HG03139 (cell line): Measurements from ENCODE around the gene GAB2.
A peak's percentile ranks its signal among the peaks of the same experiment; 100 is the strongest.
"Not testable (repeated sequence)": the region's sequence is repeated elsewhere in the genome, so short reads cannot be mapped to it uniquely, and the experiment has no call there.

Experiments
- ATAC-seq: cut with Tn5 transposase; IDR thresholded peaks from one replicate; pipeline ENCODE4 v1.9.1; 2021; ENCODE audit not compliant: unreplicated experiment

The GAB2 gene

DNA sequence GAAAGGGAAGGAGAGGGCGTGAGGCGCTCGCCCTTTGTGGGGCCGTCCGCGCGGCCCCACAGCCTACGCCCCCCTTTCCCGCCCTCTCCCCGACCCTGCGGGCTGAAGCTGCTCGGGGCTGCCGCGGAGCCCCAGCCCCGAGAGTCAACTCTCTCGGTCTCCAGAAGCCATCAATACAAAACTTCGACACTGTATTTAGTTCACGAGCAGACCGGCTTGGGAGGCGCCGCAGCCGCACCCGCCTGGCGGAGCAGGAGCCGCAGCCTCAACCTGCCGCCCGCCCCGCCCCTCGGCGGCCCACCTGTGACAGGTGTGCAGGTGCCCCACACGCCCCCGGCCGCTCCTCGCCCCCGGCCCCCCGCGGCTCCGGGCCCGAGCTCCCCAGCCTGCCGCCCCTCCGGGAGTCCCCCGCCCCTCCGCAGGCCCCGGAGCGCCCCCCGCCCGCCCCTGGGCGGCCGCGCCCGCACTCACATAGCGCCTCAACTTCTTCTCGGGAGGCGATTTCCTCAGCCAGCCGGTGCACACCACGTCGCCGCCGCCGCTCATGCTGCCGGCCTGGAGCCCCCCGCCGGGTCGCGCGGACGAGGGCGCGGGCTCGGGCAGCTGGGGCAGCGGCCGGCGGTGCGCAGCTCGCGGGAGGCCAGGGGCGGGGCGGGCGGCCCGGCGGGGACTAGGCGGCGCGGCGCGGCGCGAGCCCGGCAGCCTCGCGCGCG, at the start of gene GAB2:
GAB2 (minus strand) TSS at position 646 of the 713 bp plus-strand sequence; CDS start at position 546, 100 bp downstream.
- ATAC-seq: peak; percentile 14

DNA sequence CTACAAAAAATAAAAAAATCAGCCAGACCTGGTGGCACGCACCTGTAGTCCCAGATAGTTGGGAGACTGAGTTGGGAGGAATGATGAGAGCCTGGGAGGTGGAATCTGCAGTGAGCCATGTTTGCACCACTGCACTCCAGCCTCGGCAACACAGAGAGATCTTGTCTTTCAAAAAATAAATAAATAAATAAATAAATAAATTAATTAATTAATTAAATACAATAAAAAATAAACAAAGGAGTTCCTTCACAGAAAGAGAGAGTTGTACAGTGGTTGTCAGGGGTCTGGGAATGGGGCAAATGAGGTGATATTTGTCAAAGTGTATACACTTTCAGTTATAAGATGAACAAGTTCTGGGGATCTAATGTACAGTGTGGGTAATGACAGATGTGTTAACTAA, 49.8 kb upstream of the GAB2 start:
- ATAC-seq: no peak

GRCh38 chr11:78465169-78465942, 47.7 kb upstream of the GAB2 start:
- ATAC-seq: peak; percentile 97

GRCh38 chr11:78464787-78465168, 47.2 kb upstream of the GAB2 start:
- not testable (repeated sequence) for ATAC-seq

DNA sequence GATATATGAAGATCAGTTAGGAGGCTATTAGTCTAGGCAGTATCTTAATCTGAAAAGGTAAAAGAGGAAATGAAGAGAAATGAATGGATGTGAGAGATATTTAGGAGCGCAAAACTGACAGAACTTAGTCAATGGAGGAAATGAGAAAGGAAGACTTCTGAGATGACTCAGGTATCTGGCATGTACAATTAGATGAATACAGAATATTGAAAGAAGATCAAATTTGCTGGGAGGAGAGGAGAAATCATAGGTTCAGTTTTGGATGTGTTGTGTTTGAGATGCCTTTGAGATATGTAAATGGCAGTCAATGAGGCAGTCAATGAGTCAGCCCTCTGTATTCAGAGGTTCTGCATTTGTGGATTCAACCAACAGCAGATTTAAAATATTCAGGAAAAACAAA, 42.9 kb upstream of the GAB2 start:
- no peak for ATAC-seq

DNA sequence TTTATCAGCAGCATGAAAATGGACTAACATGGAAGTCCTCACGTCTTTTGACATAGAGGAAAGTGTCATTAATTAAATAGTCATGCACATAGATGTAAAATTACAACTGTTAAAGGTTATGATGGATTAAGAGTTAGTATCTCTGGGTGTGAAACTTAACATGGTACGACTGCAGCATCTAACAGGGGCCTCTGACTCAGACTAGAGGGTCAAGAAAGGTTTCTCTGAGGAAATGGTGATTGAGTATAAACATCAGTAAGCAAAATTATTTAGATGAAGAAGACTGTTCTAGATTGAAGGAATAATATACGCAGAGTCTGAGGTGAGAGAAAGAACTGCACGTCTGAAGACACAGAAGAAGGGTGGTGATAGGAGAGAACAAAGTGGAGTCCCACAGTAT, 42.1 kb upstream of the GAB2 start:
- ATAC-seq: no peak

DNA sequence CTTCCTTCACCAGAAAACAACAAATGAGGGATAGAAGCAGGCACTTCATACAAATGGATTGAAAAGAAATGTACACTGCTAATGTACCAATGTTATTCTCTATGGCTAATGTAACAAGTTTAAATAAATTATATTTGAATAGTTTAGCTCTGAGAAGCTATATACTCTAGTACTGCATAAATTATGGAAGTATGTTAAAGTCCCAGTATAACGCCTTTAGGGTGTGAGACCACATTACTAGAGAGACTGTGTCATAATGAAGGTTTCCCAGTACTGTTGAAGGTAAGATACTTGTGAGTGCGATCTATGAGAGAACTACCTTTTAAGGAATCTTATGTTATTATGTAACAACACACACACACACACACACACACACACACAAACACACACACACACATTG, 39.8 kb upstream of the GAB2 start:
- ATAC-seq: no peak

GRCh38 chr11:78453140-78453935, 35.7 kb upstream of the GAB2 start:
- ATAC-seq: no peak

DNA sequence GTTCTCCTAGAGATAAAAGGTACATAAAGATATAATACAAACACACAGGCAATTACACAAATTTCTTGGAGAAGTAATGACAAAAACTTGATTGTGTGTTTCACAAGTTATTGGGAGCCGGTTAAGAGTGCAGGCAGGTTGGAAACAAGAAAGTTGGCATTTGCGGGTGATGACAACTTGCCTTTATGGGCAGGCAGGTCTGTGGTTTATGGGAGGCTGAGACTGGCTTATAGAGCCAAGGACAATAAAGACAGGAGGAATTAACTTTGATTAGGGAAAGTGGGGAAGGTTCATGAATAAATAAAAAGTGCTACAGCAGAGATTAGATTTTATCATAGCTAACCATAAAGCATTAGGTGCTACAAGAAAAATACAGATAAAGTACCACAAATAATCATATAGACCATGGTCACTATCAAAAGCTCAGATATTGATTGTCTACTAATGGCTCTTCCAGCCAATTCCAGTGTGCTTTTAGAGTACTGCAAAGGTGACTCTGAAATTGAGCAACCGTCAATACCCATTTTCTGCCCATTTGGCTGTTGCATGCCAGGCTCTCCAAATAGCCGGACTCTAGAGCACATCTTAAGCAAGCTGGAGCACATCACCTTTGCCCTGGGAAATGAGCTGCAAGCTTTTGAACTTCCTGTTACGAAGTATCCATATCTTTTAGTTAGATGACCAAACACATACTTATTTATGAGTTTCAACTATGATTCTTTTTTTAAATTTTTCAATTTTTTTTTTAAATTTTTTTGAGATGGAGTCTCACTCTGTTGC, 33.9 kb upstream of the GAB2 start:
- ATAC-seq: no peak

- ATAC-seq: no peak
Observed at GRCh38 chr11:78450866-78451265, 33.2 kb upstream of the GAB2 start.

DNA sequence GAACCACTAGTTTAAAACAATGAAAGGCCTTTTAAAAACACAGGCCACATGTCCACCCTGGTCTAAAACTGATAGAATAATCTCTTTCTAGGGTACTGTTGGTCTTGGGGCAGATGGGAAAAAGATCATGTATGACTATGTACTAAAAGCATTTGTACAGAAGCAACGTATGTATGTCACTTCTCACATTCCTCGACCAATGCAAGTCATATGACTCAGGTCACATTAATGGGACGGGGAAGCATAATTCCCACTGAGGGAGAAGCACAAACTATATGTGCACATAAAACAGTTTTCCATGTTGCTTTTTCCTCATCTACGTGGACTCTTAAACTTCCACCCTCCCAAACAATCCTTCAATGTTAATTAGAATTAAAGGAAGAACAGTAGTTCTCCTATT, 32.2 kb upstream of the GAB2 start:
- no peak for ATAC-seq

GRCh38 chr11:78446210-78446609, 28.6 kb upstream of the GAB2 start:
- no peak for ATAC-seq

- ATAC-seq: no peak
Observed at GRCh38 chr11:78444726-78445125, 27.1 kb upstream of the GAB2 start.

DNA sequence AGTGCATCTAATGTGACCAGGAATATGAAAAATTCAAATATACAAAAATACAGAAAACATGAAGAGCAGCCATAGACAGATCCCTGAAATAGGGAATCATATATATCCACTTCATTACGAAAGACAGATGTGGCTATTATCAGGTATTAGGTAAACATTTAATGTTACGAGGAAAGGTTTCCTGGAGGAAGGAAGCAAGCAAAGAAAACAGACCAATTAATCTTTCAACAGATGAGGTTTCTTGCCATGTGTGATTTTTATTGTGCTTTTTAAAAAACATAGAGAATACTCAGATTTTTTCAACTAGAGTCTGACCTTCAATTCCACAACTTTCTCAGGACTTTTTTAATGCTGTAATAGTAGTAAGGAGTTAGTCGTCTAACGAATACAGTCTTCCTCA, 24.3 kb upstream of the GAB2 start:
- ATAC-seq: no peak

DNA sequence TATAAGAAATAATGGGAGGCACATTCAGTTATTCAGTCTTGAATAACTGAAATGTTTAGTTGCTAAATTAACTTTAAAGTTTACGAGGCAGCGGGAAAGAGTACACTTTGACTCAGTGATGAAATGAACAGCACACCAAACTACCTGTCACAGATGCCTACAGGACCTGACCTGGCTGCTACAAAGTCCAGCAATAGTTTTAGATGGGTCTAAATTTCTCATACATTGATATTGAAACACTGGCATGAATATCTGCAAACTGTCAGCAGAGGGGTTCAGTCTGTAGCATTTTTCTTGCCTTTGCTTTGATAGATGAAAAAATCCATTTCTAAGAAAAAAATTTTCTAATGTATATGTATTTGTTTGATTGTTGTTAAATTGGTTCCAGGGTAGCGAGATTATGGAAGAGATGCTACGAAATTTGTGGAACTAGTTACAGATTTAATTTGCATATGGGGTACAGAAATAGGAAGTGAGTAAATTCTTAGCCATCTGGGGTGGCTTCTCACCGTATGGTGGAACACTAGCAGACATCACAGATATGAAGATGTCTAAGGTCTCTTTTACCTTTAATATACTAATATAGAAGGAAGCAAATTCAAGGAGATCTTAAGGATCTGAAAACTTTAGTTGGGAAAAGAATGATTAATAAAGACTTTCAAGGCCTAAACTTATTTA, 20.8 kb upstream of the GAB2 start:
- peak; percentile 86 for ATAC-seq

GRCh38 chr11:78432956-78433355, 15.3 kb upstream of the GAB2 start:
- no peak for ATAC-seq

GRCh38 chr11:78432058-78432515, 14.5 kb upstream of the GAB2 start:
- no peak for ATAC-seq

DNA sequence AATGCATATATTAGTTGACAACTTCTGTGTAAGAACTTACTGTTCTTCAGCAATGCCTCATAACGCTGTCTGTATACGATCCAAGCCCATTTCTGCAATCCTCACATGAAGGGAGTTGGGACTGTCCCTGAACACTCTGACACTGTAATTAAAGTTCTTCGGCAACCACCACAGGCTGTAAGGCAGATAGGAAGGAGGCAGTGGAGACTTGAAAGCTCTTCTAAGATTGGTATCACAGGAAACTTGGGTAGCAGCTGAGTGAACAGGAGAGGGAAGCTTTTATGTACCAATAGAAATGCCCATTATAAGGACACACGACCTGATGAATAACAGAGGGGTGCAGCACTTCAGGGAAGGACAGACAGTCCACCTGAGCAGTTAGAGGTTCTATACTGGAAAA, 12.0 kb upstream of the GAB2 start:
- no peak for ATAC-seq

DNA sequence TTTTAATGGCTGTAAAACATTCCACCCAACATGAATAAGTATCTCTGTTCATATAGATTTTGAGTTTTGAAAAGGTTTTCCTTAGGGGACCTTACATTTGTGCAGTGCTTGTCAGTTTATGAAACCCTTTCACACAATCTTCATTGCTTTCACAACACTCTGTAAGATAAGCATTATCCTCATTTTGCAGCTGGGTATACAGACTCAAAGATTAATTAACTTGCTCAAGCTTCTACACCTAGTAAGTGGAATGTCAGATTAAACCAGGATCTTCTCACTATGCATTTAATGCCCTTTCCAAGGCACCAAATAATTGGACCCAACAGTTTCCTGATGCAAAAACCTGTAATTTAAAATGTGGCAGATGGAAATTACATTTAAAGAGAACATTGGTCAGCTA, 11.6 kb upstream of the GAB2 start:
- no peak for ATAC-seq

- no peak for ATAC-seq
Observed at GRCh38 chr11:78428773-78429172, 11.2 kb upstream of the GAB2 start.
